Right lobe of liver (tissue), 4 donors: Measurements from ENCODE around the gene DHRS9.

ENCODE experiments used
- POLR2A ChIP-seq: fragments of 450-650 bp; IDR thresholded peaks from one replicate; pipeline ENCODE4 v1.6.1; 2017; ENCODE audit warnings: antibody characterized with exemption, mild to moderate bottlenecking
- TF ChIP-seq, protein P1 (sequence below), 4 donors: fragments of 200-600 bp in 3 of 4; fragments of 450-650 bp in 1 of 4; IDR thresholded peaks; one replicate each; pipeline versions ENCODE4 v1.5.1 to v1.8.0; 2016 to 2022; ENCODE audit warnings: antibody characterized with exemption in 4 of 4, mild to moderate bottlenecking in 2 of 4
- donor health status: DM: no; HTN: no; CAD: no.
- donor health status: DM: no; HTN: no; CAD: no.
- donor health status: DM: no; HTN: yes; CAD: no.

DNA sequence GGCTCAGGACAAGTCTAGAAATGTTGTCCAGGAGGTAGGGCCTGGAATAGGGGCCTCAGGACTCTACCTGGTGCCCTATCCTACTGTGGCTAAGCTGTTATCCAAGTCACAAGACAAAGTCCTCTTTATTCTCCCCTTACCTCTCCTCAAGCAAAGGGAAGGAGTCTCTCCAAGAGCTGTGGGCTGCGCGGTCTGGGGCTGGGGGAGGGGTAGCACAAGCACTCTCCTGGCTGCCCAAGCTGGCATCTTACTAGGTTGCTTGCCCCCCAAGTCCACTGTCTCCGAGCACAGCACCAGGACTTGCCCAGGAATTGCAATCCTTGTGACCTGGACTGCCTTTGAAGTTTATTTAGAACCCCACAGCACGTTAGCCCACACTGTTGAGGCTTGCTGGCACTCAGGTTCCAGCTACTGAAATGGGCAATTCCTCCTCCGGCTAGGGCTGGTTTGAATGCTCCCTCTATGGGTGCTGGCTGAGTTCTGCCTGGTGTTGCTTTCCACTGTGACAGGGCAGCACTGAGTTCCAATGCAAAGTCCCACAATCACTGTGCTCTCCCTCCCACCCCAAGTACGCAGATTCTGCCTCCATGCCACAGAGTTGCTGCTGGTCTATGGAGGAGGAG lies 18.5 kb downstream of the DHRS9 start:
- TF ChIP-seq POLR2A, result no peak
- TF ChIP-seq, protein P1, sequence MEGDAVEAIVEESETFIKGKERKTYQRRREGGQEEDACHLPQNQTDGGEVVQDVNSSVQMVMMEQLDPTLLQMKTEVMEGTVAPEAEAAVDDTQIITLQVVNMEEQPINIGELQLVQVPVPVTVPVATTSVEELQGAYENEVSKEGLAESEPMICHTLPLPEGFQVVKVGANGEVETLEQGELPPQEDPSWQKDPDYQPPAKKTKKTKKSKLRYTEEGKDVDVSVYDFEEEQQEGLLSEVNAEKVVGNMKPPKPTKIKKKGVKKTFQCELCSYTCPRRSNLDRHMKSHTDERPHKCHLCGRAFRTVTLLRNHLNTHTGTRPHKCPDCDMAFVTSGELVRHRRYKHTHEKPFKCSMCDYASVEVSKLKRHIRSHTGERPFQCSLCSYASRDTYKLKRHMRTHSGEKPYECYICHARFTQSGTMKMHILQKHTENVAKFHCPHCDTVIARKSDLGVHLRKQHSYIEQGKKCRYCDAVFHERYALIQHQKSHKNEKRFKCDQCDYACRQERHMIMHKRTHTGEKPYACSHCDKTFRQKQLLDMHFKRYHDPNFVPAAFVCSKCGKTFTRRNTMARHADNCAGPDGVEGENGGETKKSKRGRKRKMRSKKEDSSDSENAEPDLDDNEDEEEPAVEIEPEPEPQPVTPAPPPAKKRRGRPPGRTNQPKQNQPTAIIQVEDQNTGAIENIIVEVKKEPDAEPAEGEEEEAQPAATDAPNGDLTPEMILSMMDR (IDR thresholded peaks at IDR 0.05), result peak in 3 of 4 donors; percentile 34 to 49 (median 38)
